Glutamatergic neuron (in vitro differentiated cells): ENCODE measurements around the gene CDCA8. TPM values are rescaled to one million over a fixed set of nuclear protein-coding genes. Genes with fewer than 3 reads are reported as not detected.

ENCODE experiments used
- DNase-seq: peaks from one replicate; pipeline ENCODE4 v3.0.0; 2022
- H3K27ac Mint-ChIP-seq: one replicate; pipeline ENCODE4 v1.8.0; 2020; ENCODE audit warnings: mild to moderate bottlenecking, mixed read lengths, inconsistent platforms; ENCODE audit not compliant: unreplicated experiment
- H3K27me3 Mint-ChIP-seq: one replicate; pipeline ENCODE4 v1.8.0; 2020; ENCODE audit warnings: mild to moderate bottlenecking, moderate library complexity, mixed read lengths, inconsistent platforms; ENCODE audit not compliant: unreplicated experiment
- H3K36me3 Mint-ChIP-seq: one replicate; pipeline ENCODE4 v1.8.0; 2020; ENCODE audit warnings: mild to moderate bottlenecking, mixed read lengths, inconsistent platforms; ENCODE audit not compliant: unreplicated experiment
- H3K4me1 Mint-ChIP-seq: one replicate; pipeline ENCODE4 v1.8.0; 2020; ENCODE audit warnings: mild to moderate bottlenecking, low read depth, mixed read lengths, inconsistent platforms; ENCODE audit not compliant: unreplicated experiment
- H3K4me3 Mint-ChIP-seq: one replicate; pipeline ENCODE4 v1.8.0; 2020; ENCODE audit warnings: mild to moderate bottlenecking, mixed read lengths, inconsistent platforms; ENCODE audit not compliant: unreplicated experiment
- H3K9me3 Mint-ChIP-seq: one replicate; pipeline ENCODE4 v1.8.0; 2020; ENCODE audit warnings: mild to moderate bottlenecking, moderate library complexity, mixed read lengths, inconsistent platforms; ENCODE audit not compliant: unreplicated experiment
- CTCF ChIP-seq: fragments of 200-600 bp; sonication (generic); IDR thresholded peaks from one replicate; pipeline ENCODE4 v1.5.0; 2021; ENCODE audit not compliant: partially characterized antibody, unreplicated experiment
- total RNA-seq: library from RNA; stranded (reverse); fragmentation: NEBNext Ultra II Directional; extraction: Animal tissue kit (Norgen Biotek cat#: 25700); gene quantifications from one replicate; pipeline ENCODE4 v1.2.1, GENCODE V29; 2021; ENCODE audit not compliant: unreplicated experiment

CDCA8 gene
- total RNA-seq, 1 donor from 2014 or later: 10.4 TPM

- Mint-ChIP-seq H3K4me1 (no peaks in the 10 kb centered on the region), H3K27me3 (peaks cover 15% of the 10 kb centered on the region), H3K27ac (no peak overlapping the region), H3K36me3 (no peaks in the 10 kb centered on the region), H3K9me3 (peaks cover 6% of the 10 kb centered on the region), H3K4me3 (no peak overlapping the region)
- DNase-seq: no peak
- TF ChIP-seq CTCF: no peak
Measured at GRCh38 chr1:37755951-37756560, 63.7 kb downstream of the CDCA8 start.

Other genes with a start within 250 kb of the CDCA8 start
- gene ZC3H12A, start 217.9 kb upstream of the CDCA8 start, total RNA-seq: 1.3 TPM
- gene MEAF6, start 177.8 kb upstream of the CDCA8 start, total RNA-seq: 61.5 TPM
- 20.1 TPM for gene SNIP1, start 138.2 kb upstream of the CDCA8 start, total RNA-seq
- gene DNALI1, start 135.6 kb upstream of the CDCA8 start, total RNA-seq: 12.2 TPM
- 50.0 TPM for gene GNL2, start 96.6 kb upstream of the CDCA8 start, total RNA-seq
- gene RSPO1, start 57.6 kb upstream of the CDCA8 start, total RNA-seq: not detected
- 4.8 TPM for gene EPHA10, start 72.6 kb downstream of the CDCA8 start, total RNA-seq
- gene MANEAL, start 101.3 kb downstream of the CDCA8 start, total RNA-seq: 112 TPM
- 57.3 TPM for gene C1orf122, start 115.3 kb downstream of the CDCA8 start, total RNA-seq
- gene YRDC, start 115.7 kb downstream of the CDCA8 start, total RNA-seq: 14.9 TPM
- 15.5 TPM for gene MTF1, start 167.1 kb downstream of the CDCA8 start, total RNA-seq